Cardiac fibroblast (primary cell): ENCODE results near the gene NPAT.

Experiments used
- DNase-seq, 2 donors: peaks; one replicate each; pipeline versions ENCODE4 v3.0.0 to v3.0.0-alpha.2; 2010; ENCODE audit warnings: low read depth in 2 of 2
- H3K4me3 ChIP-seq, 2 donors: replicated peaks in 1 of 2; 1 replicate in 1 of 2; 2 replicates in 1 of 2; pipeline ENCODE4 v1.5.1; 2011; ENCODE audit warnings: low read depth in 2 of 2, low read length in 2 of 2, mild to moderate bottlenecking in 2 of 2, moderate library complexity in 1 of 2
- CTCF ChIP-seq: IDR thresholded peaks from one replicate; pipeline ENCODE4 v1.5.1; 2011; ENCODE audit warnings: low read depth, mild to moderate bottlenecking, low read length, inconsistent platforms

Gene NPAT

GRCh38 chr11:108203075-108203474 lies 19.4 kb downstream of the NPAT start:
- no peak for DNase-seq
- no peak for TF ChIP-seq CTCF
- no peak overlapping the region for H3K4me3 ChIP-seq

- H3K4me3 ChIP-seq, result no peak overlapping the region
- TF ChIP-seq CTCF, result no peak
- peak; percentile 65 to 76 for DNase-seq
Measured at GRCh38 chr11:108199446-108200321, 22.8 kb downstream of the NPAT start.

- H3K4me3 ChIP-seq, result no peak overlapping the region
- no peak for TF ChIP-seq CTCF
- no peak for DNase-seq
Measured at GRCh38 chr11:108198833-108199232, 23.6 kb downstream of the NPAT start.

- DNase-seq, result no peak
- H3K4me3 ChIP-seq, result no peak overlapping the region
- no peak for TF ChIP-seq CTCF
Measured at GRCh38 chr11:108197351-108197750, 25.1 kb downstream of the NPAT start.

GRCh38 chr11:108196901-108197300 lies 25.5 kb downstream of the NPAT start:
- no peak for TF ChIP-seq CTCF
- H3K4me3 ChIP-seq, result no peak overlapping the region
- DNase-seq, result no peak

- DNase-seq, result no peak
- no peak overlapping the region for H3K4me3 ChIP-seq
- TF ChIP-seq CTCF, result no peak
Measured at GRCh38 chr11:108193725-108194124, 28.7 kb downstream of the NPAT start.

- TF ChIP-seq CTCF, result no peak
- no peak for DNase-seq
- no peak overlapping the region for H3K4me3 ChIP-seq
Measured at GRCh38 chr11:108177570-108177969, 44.9 kb downstream of the NPAT start.
